Measurements from ENCODE around the gene TNFSF10.

TNFSF10 gene

DNA sequence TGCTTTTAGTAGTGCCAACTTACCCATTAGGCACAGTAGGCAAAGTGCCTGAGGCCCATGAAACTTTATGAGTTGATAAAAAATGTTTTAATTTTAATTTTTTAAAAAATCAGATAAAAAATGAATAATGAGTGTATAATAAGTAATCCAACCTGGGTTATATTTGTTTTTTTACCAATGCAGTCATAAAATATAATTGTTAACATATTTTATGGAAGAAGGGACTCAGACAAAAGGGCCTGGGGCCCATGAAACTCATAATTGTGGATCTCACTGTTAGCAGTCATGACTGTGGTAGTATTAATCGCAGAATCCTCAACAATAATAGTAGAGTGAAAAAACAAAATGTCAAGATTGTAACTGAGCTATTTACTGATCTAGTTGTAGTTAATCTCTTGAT lies 16.8 kb upstream of the TNFSF10 start:
- no peak overlapping the region for H3K4me3 ChIP-seq (ENCODE audit: low read depth in 1 of 2, low read length in 2 of 2)
- no peak overlapping the region for H3K27ac ChIP-seq (ENCODE audit: low read length)
- H3K4me1 ChIP-seq (ENCODE audit: insufficient read depth, low read length), result peaks cover 43% of the 10 kb centered on the region
- TF ChIP-seq EZH2 (IDR thresholded peaks at IDR 0.05; ENCODE audit: borderline replicate concordance, low read depth, low read length, severe bottlenecking), result no peak
- TF ChIP-seq, protein P1, sequence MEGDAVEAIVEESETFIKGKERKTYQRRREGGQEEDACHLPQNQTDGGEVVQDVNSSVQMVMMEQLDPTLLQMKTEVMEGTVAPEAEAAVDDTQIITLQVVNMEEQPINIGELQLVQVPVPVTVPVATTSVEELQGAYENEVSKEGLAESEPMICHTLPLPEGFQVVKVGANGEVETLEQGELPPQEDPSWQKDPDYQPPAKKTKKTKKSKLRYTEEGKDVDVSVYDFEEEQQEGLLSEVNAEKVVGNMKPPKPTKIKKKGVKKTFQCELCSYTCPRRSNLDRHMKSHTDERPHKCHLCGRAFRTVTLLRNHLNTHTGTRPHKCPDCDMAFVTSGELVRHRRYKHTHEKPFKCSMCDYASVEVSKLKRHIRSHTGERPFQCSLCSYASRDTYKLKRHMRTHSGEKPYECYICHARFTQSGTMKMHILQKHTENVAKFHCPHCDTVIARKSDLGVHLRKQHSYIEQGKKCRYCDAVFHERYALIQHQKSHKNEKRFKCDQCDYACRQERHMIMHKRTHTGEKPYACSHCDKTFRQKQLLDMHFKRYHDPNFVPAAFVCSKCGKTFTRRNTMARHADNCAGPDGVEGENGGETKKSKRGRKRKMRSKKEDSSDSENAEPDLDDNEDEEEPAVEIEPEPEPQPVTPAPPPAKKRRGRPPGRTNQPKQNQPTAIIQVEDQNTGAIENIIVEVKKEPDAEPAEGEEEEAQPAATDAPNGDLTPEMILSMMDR (IDR thresholded peaks at IDR 0.05; ENCODE audit: borderline replicate concordance, extremely low read depth, low read length, poor library complexity, severe bottlenecking), result no peak
- DNase-seq (no peak), ATAC-seq (ENCODE audit: insufficient read depth, low read depth) (no peak)
- no peaks in the 10 kb centered on the region for H3K27me3 ChIP-seq (ENCODE audit: insufficient read depth, low read length, poor library complexity)
- H3K9ac ChIP-seq (ENCODE audit: low read depth, low read length), result no peak overlapping the region
- H3K4me2 ChIP-seq (ENCODE audit: insufficient read depth, low read length), result no peak overlapping the region
- no peaks in the 10 kb centered on the region for H4K20me1 ChIP-seq (ENCODE audit: insufficient read depth, low read length)
- H3K9me3 ChIP-seq (ENCODE audit: insufficient read depth, low read length, severe bottlenecking), result no peaks in the 10 kb centered on the region
- H3K36me3 ChIP-seq (ENCODE audit: insufficient read depth, low read length), result no peaks in the 10 kb centered on the region
- H3K79me2 ChIP-seq (ENCODE audit: insufficient read depth, low read length), result no peaks in the 10 kb centered on the region
- H2AFZ ChIP-seq (ENCODE audit: low read depth, low read length), result no peak overlapping the region

DNA sequence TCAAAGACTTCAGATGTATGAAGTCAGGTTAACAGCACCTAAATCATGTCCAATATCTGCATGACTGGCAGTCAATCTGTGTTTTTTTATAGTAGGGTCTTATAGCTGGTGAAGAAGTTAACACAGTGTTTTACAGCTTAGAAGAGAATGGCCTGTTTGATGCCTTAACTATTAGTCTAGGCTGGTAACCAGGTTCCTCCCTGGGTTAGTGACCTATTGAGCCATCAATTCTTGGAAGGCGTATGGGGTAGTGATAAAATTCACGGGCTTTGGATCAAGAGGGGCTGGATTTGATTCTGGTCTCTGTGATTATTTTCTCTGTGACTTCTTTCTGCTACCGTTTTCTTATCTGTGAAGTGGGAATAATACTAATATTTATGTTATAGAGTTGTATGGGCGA lies 16.0 kb upstream of the TNFSF10 start:
- H3K9me3 ChIP-seq (ENCODE audit: insufficient read depth, low read length, severe bottlenecking), result no peaks in the 10 kb centered on the region
- H3K4me3 ChIP-seq (ENCODE audit: low read depth in 1 of 2, low read length in 2 of 2), result no peak overlapping the region
- no peak overlapping the region for H3K27ac ChIP-seq (ENCODE audit: low read length)
- no peaks in the 10 kb centered on the region for H3K79me2 ChIP-seq (ENCODE audit: insufficient read depth, low read length)
- TF ChIP-seq, protein P1 (IDR thresholded peaks at IDR 0.05; ENCODE audit: borderline replicate concordance, extremely low read depth, low read length, poor library complexity, severe bottlenecking), result no peak
- TF ChIP-seq EZH2 (IDR thresholded peaks at IDR 0.05; ENCODE audit: borderline replicate concordance, low read depth, low read length, severe bottlenecking), result no peak
- DNase-seq, result no peak
- H3K9ac ChIP-seq (ENCODE audit: low read depth, low read length), result no peak overlapping the region
- no peaks in the 10 kb centered on the region for H3K27me3 ChIP-seq (ENCODE audit: insufficient read depth, low read length, poor library complexity)
- H3K4me2 ChIP-seq (ENCODE audit: insufficient read depth, low read length), result no peak overlapping the region
- H2AFZ ChIP-seq (ENCODE audit: low read depth, low read length), result no peak overlapping the region
- ATAC-seq (ENCODE audit: insufficient read depth, low read depth), result no peak
- peaks cover 41% of the 10 kb centered on the region for H3K4me1 ChIP-seq (ENCODE audit: insufficient read depth, low read length)
- no peaks in the 10 kb centered on the region for H3K36me3 ChIP-seq (ENCODE audit: insufficient read depth, low read length)
- no peaks in the 10 kb centered on the region for H4K20me1 ChIP-seq (ENCODE audit: insufficient read depth, low read length)

DNA sequence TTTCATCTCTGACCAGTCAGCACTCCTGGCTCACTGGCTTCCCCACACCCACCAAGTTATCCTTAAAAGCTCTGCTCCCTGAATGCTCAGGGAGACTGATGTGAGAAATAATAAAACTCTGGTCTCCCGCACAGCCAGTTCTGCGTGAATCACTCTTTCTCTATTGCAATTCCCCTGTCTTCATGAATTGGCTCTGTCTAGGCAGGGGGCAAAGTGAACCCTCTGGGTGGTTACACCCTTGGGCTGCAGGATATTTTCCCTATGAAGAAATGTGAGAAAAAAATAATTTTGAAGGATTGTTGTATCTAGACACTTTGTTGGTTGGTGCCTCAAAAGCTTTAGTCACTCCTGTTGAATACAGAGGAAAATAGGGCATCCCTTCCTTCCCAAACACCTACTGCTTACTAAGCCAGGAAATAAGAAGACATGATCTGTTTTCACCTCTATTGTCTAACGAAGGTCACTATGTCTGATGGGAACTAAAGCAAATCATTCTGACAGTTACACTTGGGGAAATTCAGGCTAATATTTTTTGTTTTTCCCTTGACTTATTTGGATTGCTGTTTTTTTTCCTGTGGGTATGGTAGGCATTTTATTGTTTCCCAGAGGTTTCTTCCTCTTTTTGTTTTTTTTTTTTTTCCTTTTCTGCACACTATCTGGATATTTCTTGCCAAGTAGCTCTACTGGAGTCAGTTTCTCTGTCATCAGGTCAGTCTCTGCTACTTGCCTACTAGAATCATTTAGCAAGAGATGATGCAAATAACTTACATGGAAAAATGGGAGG lies 15.3 kb upstream of the TNFSF10 start:
- ATAC-seq (ENCODE audit: insufficient read depth, low read depth) (no peak), DNase-seq (no peak)
- Histone ChIP-seq H3K27me3 (ENCODE audit: insufficient read depth, low read length, poor library complexity) (no peaks in the 10 kb centered on the region), H3K79me2 (ENCODE audit: insufficient read depth, low read length) (no peaks in the 10 kb centered on the region), H3K4me3 (ENCODE audit: low read depth in 1 of 2, low read length in 2 of 2) (no peak overlapping the region), H4K20me1 (ENCODE audit: insufficient read depth, low read length) (no peaks in the 10 kb centered on the region), H3K4me2 (ENCODE audit: insufficient read depth, low read length) (no peak overlapping the region), H2AFZ (ENCODE audit: low read depth, low read length) (no peak overlapping the region), H3K9me3 (ENCODE audit: insufficient read depth, low read length, severe bottlenecking) (no peaks in the 10 kb centered on the region), H3K36me3 (ENCODE audit: insufficient read depth, low read length) (no peaks in the 10 kb centered on the region), H3K27ac (ENCODE audit: low read length) (peak overlapping the region; percentile 71), H3K4me1 (ENCODE audit: insufficient read depth, low read length) (peaks cover 42% of the 10 kb centered on the region), H3K9ac (ENCODE audit: low read depth, low read length) (no peak overlapping the region)
- TF ChIP-seq, protein P1 (IDR thresholded peaks at IDR 0.05; ENCODE audit: borderline replicate concordance, extremely low read depth, low read length, poor library complexity, severe bottlenecking), result no peak
- TF ChIP-seq EZH2 (IDR thresholded peaks at IDR 0.05; ENCODE audit: borderline replicate concordance, low read depth, low read length, severe bottlenecking), result no peak

All from DND-41 (cell line).